ENCODE results near the gene KCNMA1.
"Not testable (repeated sequence)": the region's sequence is repeated elsewhere in the genome, so short reads cannot be mapped to it uniquely, and the experiment has no call there.

KCNMA1 gene

GRCh38 chr10:77396290-77396689 is 241.3 kb downstream of the KCNMA1 start:
- no peak for DNase-seq (ENCODE audit: low read depth in 3 of 3)

GRCh38 chr10:77393821-77394501 is 243.6 kb downstream of the KCNMA1 start:
- no peak for DNase-seq (ENCODE audit: low read depth in 3 of 3)

DNA sequence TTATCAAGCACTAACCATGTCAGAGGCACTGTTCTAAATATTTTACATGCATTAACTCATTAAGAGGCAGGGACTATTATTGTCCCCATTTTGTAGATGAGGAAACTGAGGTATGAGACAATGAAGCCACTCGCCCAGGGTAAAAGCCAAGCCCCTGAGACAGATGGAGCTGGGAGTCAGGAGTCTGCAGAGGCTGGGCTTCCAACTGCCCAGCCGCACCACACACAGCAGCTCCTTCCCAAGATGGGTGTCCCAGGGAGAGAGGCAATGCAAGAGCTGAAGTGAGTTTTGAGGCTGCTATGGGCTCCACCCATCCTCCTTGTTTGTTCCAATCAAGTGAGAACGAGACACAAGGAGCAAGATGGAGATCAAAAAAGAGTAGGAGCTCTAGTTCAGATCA is 244.2 kb downstream of the KCNMA1 start:
- no peak for DNase-seq (ENCODE audit: low read depth in 3 of 3)

DNA sequence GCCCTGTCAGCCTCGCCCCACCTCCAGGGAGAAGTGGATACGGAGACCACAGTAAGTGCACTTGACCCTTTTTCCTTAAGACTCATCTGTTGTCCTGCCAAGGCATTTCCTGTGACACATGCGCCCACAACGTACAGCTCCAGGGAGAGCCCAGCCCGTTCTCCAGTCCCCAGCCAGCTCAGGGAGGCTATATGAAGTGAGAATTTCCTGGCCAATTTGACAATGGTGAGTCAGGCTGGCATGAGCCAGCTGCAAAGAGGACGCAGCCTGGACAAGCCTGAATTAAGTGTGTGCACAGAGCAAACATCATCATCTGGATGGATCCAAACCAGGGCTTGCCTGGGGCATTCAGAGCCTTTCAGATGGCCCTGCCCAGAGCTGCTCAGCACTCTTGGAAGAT is 244.8 kb downstream of the KCNMA1 start:
- no peak for DNase-seq (ENCODE audit: low read depth in 3 of 3)

DNA sequence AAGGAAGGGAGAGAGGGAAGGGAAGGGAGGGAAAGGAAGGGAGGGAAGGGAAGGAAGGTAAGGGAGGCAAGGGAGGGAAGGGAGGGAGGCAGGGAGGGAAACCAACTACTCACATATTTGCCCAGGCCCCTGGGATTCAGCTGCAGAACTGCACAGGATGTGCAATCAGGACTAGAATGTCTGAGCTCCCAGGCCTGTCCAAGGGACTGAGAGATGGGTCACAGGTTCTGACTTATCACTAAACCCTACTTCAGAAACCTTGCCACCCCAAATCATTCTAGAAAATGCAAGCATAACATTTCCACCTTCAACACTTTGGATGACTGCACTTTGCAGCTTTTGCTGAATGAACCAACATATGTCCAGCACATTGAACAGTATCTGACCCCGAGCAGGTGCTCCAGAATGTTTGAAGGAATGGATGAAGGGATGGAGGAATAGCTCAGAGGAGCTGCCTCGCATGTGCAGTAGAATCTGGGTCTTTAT is 245.3 kb downstream of the KCNMA1 start:
- DNase-seq (ENCODE audit: low read depth in 3 of 3), result no peak

GRCh38 chr10:77391605-77392235 is 245.9 kb downstream of the KCNMA1 start:
- no peak for DNase-seq (ENCODE audit: low read depth in 3 of 3)

DNA sequence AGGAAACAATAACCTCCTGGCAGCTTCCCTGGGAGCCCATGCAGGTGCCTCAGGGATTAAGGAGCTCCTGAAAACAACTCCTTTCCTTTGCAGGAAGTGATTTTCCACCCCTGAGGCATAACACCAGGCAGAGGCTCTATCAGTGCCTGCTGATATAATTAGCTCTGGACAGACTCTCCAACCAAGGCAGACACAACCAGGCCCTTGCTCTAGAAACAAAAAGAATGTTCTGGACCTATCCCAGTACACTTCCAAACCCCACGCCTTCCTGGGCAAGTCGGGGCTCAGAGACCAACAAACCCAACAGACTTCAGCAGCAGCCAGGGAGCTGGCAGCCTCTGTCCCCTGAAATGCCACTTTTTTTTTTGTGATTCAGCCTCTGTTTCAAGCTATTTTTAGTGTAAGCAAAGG is 247.1 kb downstream of the KCNMA1 start:
- DNase-seq (ENCODE audit: low read depth in 3 of 3), result no peak

GRCh38 chr10:77388571-77389100 is 249.0 kb downstream of the KCNMA1 start:
- DNase-seq (ENCODE audit: low read depth in 3 of 3), result no peak

- not testable (repeated sequence) for DNase-seq (ENCODE audit: low read depth in 3 of 3)
Measured at GRCh38 chr10:77387701-77388100, 249.9 kb downstream of the KCNMA1 start.

GRCh38 chr10:77387247-77387646 is 250.4 kb downstream of the KCNMA1 start:
- no peak for DNase-seq (ENCODE audit: low read depth in 3 of 3)

DNA sequence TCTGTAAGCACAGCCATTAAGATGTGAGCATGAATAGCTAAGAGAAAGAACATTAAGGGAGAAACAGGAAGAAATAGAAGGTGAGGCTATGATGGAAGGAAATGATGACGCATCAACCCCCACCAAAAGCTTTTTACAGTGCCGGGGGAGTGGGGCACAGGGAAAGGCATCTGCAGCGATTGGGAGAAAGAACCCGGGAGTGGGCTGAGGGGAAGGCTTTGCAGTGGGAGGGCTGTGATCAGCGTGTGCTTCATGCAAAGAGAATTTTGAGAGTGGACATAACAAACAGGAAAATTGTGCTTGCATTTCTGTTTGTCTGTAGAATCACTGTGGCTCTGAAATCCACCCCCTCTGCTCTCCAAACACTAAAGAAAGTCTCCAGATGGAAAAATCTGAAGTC is 250.8 kb downstream of the KCNMA1 start:
- no peak for DNase-seq (ENCODE audit: low read depth in 3 of 3)

- DNase-seq (ENCODE audit: low read depth in 3 of 3), result no peak
Measured at GRCh38 chr10:77386365-77386764, 251.2 kb downstream of the KCNMA1 start.

DNA sequence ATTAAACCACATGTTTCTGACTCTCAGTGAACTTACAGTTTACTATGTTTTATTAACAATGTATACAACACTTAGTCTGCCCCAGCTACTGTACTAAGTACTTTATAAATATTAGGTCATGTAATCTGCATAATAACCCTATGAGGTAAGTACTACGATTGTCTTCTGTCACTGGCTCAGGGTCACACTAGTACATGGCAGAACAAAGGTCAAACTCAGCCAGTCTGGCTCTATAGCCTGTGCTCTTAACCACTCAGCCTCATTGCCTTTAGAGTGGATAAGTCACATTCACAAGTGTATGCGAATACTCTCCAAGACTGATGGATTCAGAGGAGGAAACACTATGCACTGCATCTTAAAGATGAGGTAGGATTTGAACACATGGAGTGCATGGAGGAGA is 252.3 kb downstream of the KCNMA1 start:
- DNase-seq (ENCODE audit: low read depth in 3 of 3), result no peak

DNA sequence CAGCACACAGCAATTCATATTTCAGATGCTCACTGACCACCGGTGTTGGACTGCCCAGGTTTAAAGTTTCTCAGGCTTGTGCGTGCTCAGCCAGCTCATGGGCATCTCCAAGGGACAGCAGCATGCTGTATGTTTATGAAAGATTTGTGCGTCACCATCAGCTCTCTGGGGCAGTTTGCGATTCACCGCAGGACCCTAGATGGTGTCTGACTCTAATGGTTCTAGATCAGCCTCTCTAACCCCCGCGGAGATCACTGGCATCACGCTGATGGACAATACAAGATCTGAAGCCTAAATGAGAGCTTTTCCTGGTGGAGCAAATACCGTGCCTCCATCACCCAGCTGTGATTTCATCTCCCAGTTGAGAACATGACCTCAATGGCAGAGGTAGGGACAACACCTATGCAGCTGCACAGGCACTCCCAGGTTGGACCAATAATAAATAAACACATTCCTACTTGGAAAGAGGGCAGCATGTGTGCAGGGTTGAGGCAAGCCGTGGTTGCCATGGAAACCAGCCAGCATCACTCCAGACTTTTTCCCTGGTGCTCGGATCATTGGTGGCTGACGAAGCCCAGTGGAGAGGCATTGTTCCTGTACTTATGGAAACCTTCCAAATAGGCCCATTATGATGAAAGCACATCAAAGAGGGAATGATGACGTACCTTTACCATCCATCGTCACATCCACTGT is 253.6 kb downstream of the KCNMA1 start:
- no peak for DNase-seq (ENCODE audit: low read depth in 3 of 3)

DNA sequence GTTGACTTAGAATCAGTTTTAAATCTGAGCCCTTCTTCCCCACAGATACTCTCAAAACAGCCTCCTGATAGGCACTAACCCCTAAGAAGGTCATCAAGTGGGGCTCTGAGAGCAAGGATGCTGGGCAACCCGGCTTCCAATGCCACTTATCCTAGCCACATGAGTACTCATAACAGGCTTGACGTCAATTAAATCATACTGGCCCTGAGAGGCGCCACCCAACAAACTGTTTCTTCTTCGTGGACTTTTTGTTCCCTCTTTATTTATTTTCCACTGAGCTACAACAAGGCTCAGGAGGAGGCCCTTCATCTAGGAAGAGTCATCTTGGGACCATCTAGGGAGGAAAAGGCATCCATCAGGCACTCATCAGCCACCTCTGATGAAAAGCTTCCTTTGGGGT is 255.9 kb downstream of the KCNMA1 start:
- no peak for DNase-seq (ENCODE audit: low read depth in 3 of 3)

GRCh38 chr10:77380723-77381122 is 256.9 kb downstream of the KCNMA1 start:
- DNase-seq (ENCODE audit: low read depth in 3 of 3), result no peak

DNA sequence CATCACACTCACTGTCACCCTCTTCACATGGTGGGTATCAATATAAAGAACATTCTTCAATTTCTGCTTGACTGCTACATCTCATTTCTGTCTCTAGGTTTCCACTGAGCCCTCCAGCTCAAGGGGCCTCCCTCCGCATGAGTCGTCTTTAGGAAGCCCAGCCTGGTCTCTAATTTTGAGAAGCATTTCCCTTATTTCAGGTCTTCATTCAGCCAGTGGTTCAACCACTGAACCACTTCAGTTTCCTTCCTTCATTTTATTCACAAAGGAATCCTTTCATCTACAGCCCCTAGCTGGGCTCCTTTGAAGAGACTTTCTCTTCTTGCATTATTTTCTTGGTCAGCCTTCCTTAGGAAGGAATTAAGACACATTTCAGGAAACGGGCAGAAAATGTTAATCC is 257.4 kb downstream of the KCNMA1 start:
- no peak for DNase-seq (ENCODE audit: low read depth in 3 of 3)

DNA sequence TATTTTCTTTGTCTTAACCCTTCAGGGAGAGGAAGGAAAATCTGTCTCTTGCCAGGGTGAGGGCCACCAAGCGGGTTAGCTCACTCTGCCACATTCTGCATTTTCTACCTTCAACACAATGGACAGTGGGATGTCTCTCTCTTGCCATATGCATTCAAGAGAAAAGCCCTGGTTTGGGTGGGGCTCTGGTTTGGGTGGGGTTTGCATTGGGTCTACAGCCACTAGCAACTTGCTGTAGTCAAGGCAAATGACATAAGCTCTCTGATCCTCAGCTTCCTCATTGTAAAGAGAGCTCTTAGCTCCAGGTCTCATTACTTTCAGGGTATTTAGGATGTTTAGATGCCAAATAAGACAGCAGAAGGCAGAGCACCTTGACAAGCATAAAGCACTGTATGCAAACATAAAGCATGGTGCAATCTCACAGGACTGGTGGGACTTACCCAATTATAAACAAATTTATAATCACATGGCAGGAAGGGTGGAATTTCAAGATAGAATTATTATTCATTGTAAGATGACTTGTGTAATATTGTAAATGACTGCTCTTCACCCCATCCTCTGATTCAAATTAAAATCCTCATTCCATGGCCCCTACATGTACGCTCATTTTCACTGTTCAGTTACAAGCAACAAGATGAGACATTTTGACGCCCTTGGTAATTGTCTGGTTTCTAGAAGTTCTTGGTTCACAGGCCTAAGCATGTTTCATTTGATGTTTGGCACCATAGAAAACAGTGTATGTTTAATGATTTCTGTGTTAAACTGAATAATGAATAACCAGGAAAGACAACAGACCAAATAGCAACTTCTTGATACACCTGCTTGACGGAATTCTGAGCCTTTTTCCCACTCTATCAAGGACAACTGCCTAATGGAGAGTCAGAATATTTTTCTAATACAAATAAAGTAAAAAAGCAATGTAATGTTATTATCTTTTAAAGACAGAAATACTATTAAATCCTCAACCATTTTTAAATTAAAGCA is 258.9 kb downstream of the KCNMA1 start:
- no peak for DNase-seq (ENCODE audit: low read depth in 3 of 3)

DNA sequence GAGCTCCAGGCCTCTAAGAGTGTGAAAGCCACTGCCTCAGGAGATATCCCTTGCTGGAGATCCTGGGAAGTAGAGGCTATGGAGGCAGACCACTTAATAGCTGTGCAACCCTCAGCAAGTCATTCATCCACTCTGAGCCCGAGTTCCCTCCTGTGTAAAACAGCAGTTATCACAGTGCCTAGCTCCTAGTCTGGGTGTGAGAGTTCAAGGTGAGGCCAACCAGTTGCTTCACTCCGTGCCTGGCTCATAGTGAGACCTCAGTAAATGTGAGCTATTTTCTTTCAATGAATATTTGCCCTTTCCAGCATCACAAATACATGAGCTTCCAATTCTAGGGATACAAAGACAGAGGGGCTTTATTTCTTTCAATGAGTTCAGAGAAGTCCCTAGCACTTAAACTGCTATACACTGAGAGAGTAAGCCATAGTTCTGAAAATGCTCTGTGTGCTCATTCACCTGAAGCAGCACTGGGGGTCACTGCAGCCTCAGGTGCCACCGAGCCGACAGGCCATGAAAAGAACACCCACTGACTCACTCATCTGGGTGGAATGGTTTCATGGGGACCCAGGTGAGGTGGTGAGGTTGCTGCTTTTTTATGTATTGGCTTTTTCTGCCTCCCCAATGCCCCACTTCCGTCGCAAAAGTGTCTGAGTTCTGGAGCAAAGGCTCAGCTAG is 259.8 kb downstream of the KCNMA1 start:
- no peak for DNase-seq (ENCODE audit: low read depth in 3 of 3)

- DNase-seq (ENCODE audit: low read depth in 3 of 3), result no peak
Measured at GRCh38 chr10:77377034-77377433, 260.6 kb downstream of the KCNMA1 start.

DNA sequence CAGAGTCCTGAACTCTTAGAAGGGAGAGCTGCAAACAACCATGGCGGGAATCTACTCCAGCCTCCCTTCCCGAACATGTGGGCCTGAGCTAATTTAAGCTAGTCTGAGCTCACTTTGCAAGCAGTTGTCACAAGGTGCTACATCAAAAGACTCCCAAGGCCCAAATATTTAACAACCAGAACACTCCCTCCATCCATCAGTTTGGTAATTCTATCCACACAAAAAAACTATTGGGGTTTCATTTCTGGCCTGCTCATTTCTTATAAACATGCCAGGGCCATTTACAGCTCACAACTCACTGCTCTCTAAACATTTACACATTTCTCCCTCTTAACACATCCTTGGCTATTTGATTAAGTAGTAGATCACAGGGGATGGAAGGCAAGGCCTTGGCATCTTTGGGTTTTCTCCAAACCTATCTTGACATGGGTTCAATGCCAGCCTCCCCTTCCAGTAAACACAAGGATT is 263.4 kb downstream of the KCNMA1 start:
- DNase-seq (ENCODE audit: low read depth in 3 of 3), result no peak

Measured in stimulated activated CD4-positive, alpha-beta T cell treated with anti-CD3 and anti-CD28 coated beads, TNF-alpha, amount 100 ng/mL, for 4 hours (primary cell).